GM12891 (cell line): ENCODE results near the gene PARP16.
A peak's percentile ranks its signal among the peaks of the same experiment; 100 is the strongest.

Experiments
- DNase-seq: peaks from one replicate; pipeline ENCODE4 v3.0.0; 2011; ENCODE audit warnings: low spot score; ENCODE audit not compliant: insufficient read length
- FAIRE-seq: peaks from 2 replicates; lab custom pipeline; 2011; peaks lifted over from hg19 to GRCh38; lab: Jason Lieb, UNC
- PAX5 ChIP-seq: IDR thresholded peaks from 2 replicates; pipeline ENCODE4 v1.6.1; 2011; ENCODE audit warnings: low read length, moderate library complexity, mild to moderate bottlenecking; ENCODE audit not compliant: insufficient read depth, severe bottlenecking
- POLR2A ChIP-seq: IDR thresholded peaks from 2 replicates; pipeline ENCODE4 v1.6.1; 2011; ENCODE audit warnings: low read depth, low read length, control low read depth
- POLR2AphosphoS5 ChIP-seq: IDR thresholded peaks from 2 replicates; pipeline ENCODE4 v1.6.1; 2011; ENCODE audit warnings: low read depth, low read length, control low read depth
- POU2F2 ChIP-seq: IDR thresholded peaks from 2 replicates; pipeline ENCODE4 v1.6.1; 2011; ENCODE audit warnings: low read depth, mild to moderate bottlenecking, control low read depth, low read length, moderate library complexity
- SPI1 ChIP-seq: IDR thresholded peaks from 2 replicates; pipeline ENCODE4 v1.6.1; 2011; ENCODE audit warnings: low read depth, low read length, control low read depth
- TAF1 ChIP-seq: IDR thresholded peaks from 2 replicates; pipeline ENCODE4 v1.6.1; 2011; ENCODE audit warnings: low read depth, low read length, control low read depth

The PARP16 gene

DNA sequence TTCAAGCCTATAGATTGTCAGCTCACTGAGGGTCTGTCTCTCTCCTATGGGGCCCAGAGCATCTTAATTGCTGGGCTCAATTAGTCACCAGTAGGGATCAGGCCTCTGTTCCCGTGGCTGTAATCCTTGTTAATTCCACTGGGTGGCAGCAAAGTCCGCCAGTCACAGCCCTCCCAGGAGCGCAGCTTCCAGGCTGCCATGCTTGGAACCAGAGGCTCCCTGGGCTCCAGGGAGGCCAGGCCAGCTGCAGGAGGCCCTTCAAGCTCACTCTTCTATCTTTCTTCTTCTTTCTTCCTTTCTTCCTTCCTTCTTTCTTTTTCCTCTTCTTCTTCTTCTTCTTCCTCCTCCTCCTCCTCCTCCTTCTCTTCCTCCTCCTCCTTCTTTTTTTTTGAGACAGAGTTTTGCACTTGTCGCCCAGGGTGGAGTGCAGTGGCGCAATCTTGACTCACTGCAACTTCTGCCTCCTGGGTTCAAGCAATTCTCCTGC is 32.2 kb upstream of the PARP16 start:
- TF ChIP-seq POU2F2 (no peak), POLR2A (no peak), SPI1 (no peak), PAX5 (no peak), TAF1 (no peak), POLR2AphosphoS5 (no peak)
- FAIRE-seq, result peak; percentile 71

DNA sequence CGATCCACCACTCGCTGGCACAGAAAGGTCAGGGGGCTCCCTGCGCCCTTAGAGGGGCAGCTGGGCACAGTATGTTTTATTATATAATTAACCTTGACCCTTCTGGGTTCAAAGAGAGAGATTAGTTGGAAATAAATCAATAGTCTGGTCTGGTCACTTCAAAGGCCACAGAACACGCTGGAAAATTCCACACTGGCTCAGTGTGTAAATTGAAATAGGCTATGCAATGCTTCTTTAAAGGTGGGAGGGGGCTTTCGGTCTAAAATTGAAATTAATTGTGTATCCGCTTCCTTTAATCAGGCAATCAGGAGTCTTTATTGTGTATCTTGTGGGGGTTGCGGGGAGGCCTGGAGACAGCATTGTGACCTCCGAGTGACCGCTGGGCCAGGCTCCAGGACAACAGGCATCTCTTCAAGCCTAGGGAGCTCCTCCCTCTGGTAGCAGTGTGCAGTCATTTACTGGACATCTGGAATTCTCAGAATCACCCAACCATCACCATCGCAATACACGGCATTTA is 25.8 kb upstream of the PARP16 start:
- TF ChIP-seq PAX5, result no peak
- no peak for TF ChIP-seq POLR2AphosphoS5
- TF ChIP-seq POU2F2, result no peak
- no peak for TF ChIP-seq POLR2A
- TF ChIP-seq TAF1, result no peak
- TF ChIP-seq SPI1, result no peak
- no peak for DNase-seq
- FAIRE-seq, result no peak

More for the DNA sequence above, 32.2 kb upstream of the PARP16 start:
- peak; percentile 80 for DNase-seq

DNA sequence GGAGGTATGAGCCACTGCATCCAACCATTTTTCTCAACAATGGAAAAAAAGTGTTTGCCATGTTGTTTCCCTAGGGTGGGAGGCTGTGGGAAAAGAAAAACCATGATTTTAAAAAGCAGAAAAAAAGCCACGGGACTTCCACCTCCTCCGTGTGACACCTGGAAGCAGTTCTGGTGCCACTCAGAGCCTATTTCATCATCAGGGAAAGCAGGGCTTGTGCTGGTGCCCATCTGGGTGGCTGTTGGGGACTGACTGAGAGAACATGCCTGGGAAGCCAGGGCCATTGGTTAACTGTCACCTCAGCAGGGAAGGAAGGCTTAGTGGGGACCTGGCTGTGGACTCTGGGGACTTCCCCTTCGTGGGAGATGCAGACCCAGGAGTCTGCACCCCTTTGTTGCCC is 25.1 kb upstream of the PARP16 start:
- TF ChIP-seq POLR2AphosphoS5 (no peak), POLR2A (no peak)
- no peak for DNase-seq
- no peak for FAIRE-seq

- TF ChIP-seq SPI1 (no peak), POLR2AphosphoS5 (no peak), POLR2A (no peak), POU2F2 (no peak), PAX5 (no peak), TAF1 (no peak)
- DNase-seq (no peak), FAIRE-seq (no peak)
Measured at GRCh38 chr15:65310431-65311137, 23.9 kb upstream of the PARP16 start.

DNA sequence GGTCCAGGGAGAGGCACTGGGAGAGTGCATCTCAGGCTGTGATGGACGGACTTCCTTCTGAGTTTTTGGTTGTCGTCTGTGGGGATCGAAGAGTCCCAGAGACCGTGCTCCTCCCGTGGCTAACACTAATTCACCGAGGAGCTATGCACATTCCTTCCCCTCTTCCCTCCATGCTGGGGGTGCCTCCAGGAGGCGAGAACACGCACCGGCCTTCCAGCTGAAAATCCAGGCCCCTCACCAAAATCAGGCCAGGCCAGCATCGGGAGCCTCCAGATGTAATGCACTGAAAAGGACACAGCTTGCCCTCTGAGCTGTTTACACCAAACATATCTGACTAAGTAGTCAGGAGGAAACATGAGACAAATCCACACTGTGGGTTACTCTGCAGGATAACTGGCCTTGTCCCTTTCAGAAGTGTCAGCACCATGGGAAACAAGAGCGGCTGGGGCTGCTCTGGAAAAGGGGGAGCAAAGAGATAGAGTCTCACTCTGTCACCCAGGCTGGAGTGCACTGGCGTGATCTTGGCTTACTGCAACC is 23.3 kb upstream of the PARP16 start:
- FAIRE-seq (no peak), DNase-seq (no peak)
- no peak for TF ChIP-seq POLR2AphosphoS5

DNA sequence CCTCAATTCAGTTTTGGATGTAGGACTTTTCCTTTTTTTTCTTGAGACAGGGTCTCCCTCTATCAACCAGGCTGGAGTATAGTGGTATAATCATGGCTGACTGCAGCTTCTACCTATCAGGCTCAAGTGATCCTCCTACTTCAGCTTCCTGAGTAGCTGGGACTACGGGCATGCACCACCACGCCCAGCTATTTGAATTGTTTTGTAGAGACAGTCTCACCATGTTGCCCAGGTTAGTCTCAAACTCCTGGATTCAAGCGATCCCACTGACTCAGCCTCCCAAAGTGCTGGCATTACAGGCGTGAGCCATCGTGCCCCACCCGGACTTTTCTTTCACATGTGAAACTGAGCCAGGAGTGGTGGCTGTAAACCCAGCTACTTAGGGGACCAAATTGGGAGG is 21.3 kb upstream of the PARP16 start:
- FAIRE-seq (no peak), DNase-seq (no peak)
- TF ChIP-seq PAX5 (no peak), POLR2AphosphoS5 (no peak), TAF1 (no peak), POLR2A (no peak), SPI1 (no peak), POU2F2 (no peak)

GRCh38 chr15:65306551-65306950 is 19.9 kb upstream of the PARP16 start:
- FAIRE-seq (no peak), DNase-seq (no peak)
- no peak for TF ChIP-seq SPI1
- no peak for TF ChIP-seq POLR2A
- no peak for TF ChIP-seq POLR2AphosphoS5
- TF ChIP-seq POU2F2, result no peak
- TF ChIP-seq TAF1, result no peak
- TF ChIP-seq PAX5, result no peak

- FAIRE-seq, result no peak
Measured at GRCh38 chr15:65305776-65306175, 19.1 kb upstream of the PARP16 start.

DNA sequence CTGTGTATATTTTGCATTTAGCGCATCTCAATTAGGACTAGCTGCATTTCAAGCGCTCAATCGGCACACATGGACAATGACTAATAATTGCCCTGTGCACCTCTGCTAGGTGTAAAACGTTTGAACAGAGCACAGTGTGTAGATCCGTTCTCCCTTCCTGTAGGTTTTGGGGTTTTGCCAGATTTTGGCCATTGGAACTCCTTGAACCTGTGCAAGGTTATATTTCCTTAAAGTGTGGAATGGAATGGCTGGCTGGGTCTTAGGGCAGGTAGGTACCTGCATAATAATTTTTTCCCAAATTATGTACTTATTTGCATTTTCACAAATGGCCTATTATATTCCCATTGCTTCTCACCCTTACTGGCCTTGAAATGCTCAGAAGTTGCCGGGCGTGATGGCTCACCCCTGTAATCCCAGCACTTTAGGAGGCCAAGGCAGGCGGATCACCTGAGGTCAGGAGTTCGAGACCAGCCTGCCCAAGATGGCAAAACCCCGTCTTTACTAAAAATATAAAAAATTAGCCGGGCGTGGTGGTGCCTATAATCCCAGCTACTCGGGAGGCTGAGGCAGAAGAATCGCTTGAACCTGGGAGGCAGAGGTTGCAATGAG is 18.6 kb upstream of the PARP16 start:
- DNase-seq (no peak), FAIRE-seq (no peak)
- TF ChIP-seq POU2F2 (no peak), POLR2A (peak; percentile 51; the same call in 1 of the 2 replicates)

More at GRCh38 chr15:65305776-65306175, 19.1 kb upstream of the PARP16 start:
- no peak for DNase-seq
- TF ChIP-seq PAX5 (no peak), SPI1 (no peak), POLR2A (no peak), TAF1 (no peak), POLR2AphosphoS5 (no peak)
